Activated T-cell treated with anti-CD3 and anti-CD28 coated beads for 48 hours (primary cell): ENCODE measurements around the gene ANKRD39.
"Not testable (repeated sequence)": the region's sequence is repeated elsewhere in the genome, so short reads cannot be mapped to it uniquely, and the experiment has no call there.

Experiments
- DNase-seq: peaks from one replicate; pipeline ENCODE4 v3.0.0-alpha.2; 2020; ENCODE audit warnings: low read depth

ANKRD39 gene

GRCh38 chr2:96870626-96871255 lies 12.9 kb upstream of the ANKRD39 start:
- DNase-seq: peak; percentile 45

DNA sequence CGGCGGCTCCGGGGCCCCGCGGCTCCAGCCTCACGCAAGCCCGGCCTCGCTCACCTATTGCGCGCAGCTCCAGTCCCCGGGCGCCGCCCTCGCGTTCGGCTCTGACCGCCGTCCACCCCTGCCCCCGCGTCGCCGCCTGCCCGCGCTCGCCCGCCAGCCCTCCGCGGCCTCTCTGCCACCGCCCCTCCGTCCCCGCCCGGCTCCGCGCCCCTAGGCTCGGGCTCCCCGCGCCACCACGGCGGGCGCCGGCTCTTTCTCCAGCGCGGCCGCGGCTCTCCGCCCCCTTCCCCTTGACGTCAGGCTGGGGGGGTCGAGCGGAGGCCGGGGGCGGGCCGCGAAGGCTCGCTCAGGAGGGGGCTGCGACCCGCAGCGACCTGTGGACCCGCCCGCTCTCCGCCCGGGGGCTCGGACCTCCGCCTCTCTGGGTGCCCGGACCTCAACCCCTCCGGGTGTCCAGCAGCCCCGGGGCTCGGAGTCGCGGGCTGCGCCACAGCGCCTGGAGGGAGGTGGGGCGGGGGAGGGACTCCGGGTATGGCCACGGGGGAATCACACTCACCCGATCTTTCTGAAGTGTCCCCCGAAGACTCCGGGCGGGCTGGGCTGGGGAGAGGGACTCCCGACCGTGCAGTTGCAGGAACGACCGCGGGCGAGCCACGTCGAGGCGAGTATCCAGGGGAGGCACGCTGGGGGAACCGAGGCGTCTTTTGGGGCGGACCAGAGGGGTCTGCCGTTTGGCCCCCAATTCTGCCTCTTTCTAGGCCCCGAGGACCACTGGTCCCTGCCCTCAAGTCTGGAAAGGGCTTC lies 12.2 kb upstream of the ANKRD39 start, which contains the start of gene SEMA4C:
Gene SEMA4C (minus strand): TSS at position 259 of the 804 bp plus-strand sequence. CDS start 2,194 bp downstream, outside the sequence.
- DNase-seq: peak; percentile 31

- no peak for DNase-seq
Observed at GRCh38 chr2:96869281-96869821, 11.5 kb upstream of the ANKRD39 start.

DNA sequence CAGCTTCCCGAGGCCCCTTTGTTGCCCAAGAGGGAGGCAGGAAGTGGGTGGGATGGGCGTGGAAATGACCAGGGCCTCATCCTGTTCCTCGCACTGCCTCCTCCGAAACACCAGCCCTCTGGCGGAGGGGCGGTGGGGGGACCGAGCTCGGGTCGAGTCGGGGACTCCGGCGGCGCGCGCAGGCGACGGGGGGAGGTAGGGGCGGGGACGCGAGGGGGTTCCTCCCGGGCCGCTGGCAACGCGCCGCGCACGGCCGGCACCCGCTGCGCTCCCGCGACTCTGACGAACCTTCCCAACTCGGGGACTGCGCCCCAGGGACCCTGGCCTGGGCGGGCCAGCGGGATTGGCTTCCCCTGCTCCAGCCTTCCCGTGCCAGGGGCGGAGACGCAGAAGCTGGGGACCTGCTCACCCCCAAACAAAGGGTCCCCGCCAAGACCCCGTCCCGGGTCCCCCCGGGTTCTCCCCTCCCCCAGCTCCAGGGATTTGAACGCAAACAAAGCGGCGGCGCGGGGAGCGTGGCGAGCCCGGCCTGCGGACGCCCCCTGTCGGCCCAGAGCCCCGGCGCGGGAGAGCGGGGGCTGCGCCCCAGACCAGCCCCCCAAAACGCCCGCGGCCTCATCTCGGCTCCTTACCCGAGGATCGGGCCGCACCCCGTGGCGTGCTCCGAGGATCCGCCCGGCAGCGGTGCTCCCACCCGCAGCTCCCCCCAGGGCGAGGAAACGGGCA lies 10.9 kb upstream of the ANKRD39 start:
- DNase-seq: peak; percentile 60

DNA sequence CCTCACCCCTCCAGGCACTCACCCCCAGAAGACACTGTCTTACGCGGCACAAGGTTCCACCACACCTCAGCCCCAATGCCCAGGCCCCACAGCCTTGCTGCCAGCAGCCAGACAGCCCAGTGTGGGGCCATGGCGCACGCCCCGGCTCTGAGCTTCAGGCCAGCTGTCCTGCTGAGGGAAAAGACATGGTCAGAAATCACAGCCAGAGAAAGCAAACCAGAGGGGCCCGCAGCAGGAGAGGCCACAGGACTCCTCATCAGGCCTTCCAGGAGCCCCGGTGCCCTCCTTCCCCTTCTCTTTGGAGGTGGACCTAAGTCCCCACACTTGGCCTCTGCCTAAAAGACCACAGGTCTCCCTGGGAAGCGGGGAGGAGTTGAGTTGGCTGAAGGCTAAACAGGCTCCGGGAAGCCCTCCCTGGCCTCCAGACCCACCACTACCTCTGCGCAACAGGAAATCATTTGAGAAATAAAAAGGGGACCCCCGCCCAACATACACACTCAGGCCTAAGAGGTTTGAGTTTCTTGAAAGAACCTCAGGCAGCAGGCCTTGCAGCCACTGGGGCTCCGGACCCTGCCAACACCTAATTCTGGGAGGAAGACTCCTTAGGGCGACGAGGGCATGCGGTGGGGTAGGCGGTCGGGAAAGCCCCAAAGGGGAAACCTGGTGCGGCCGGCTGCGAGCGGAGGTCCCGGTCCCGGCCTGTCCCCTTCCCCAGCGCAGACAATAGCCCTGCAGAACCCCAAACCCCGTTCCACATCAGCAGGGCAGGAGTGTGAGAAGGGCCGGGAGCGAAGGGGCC lies 10.1 kb upstream of the ANKRD39 start:
- no peak for DNase-seq

GRCh38 chr2:96866986-96867755 lies 9.4 kb upstream of the ANKRD39 start:
- no peak for DNase-seq

GRCh38 chr2:96866586-96866985 lies 8.8 kb upstream of the ANKRD39 start:
- DNase-seq: no peak

GRCh38 chr2:96866149-96866548 lies 8.3 kb upstream of the ANKRD39 start:
- DNase-seq: no peak

GRCh38 chr2:96865654-96866053 lies 7.8 kb upstream of the ANKRD39 start:
- no peak for DNase-seq

- no peak for DNase-seq
Observed at GRCh38 chr2:96864343-96865091, 6.7 kb upstream of the ANKRD39 start.

- no peak for DNase-seq
Observed at GRCh38 chr2:96863575-96864342, 5.9 kb upstream of the ANKRD39 start.

- not testable (repeated sequence) for DNase-seq
Observed at GRCh38 chr2:96863056-96863455, 5.2 kb upstream of the ANKRD39 start.

- no peak for DNase-seq
Observed at GRCh38 chr2:96861074-96861473, 3.3 kb upstream of the ANKRD39 start.

- peak; percentile 36 for DNase-seq
Observed at GRCh38 chr2:96860065-96861029, 2.5 kb upstream of the ANKRD39 start.

DNA sequence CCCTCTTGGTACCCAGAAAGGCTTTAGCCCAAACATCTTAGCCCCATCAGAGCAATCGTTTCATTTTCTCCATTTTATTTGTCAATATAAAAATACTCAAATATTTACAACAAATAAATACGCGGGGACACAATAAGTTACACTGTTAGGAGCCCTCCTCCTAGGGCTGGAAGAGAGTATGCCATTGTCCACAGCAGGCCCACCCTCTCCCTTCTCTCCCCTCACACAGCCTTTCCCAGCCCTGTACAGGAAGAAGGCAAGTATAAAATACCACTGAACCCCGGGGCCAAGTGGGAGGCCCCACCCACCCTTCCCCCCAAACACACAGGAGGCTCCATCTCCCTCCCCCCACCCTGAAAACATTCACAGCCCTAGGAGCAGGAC lies 1.9 kb upstream of the ANKRD39 start:
- DNase-seq: no peak

DNA sequence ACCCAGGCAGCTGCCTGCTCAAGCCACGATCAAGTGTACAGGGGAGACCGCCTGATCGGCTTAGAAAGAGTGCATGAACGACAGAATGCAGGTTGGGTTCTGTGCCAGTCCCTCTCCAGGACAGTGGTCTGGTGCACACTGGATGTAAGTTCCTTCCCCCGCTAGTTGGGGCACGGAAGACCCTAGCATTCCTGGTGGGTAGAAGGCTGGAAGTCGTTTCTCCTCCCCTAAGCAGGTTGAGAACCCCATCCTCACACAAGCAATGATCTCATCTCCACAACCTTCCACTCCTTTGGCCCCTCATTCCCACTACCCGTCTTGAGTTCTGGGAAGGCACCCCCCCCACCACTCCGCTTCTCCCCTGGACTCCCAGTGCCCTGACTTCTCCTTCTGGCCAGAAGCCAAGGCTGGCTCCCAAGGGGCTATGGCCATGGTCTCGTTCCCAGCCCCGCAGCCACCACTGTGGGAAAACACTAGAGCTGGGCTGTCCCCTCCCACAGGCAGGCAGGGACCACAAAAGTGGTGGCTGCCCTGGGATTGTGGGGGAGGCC lies 1.4 kb upstream of the ANKRD39 start:
- DNase-seq: no peak

DNA sequence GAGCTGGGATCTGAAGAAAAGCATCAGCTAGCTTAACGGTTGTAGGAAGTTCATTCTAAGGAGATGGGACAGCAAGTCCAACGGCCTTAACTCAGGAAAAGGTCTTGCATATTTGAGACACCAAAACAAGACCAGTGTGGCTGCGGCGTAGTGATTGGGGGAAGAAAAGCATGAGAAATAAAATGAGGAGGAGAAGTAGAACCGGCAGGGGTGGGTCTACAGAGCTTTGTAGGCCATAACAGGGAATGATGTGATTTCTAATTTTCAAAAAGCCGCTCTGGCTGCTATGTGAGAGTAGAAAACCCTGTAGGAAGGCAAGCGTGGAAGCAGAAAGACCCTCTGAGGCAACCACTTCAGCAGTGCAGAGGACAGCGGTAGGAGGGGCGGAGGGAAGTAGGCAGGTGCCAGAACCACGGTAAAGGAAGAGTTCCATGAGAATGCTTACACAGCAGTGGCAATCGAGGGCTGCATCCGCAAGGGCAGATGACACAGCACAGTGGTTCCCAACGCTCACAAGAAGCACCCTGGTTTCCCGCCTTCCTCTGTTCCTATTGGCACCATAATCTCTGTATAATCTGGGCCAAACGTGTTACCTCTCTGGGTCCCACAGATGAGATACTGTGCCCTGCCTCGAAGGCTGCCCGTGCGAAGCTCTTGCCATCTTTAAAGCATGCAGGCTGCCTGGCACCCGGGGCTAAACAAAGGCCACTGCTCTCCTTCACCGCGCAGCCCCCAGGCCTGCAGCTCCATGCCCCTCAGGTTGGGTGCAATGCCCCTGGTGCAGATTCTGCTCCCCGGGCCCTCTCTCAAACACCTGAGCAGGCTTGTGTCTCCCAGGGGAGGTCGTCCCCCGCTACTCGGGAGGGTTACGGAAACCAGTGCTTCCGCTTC lies 795 bp downstream of the ANKRD39 start:
- DNase-seq: peak; percentile 24
